CD4-positive, alpha-beta T cell treated with Interleukin-4 for 1 hour (primary cell): Measurements from ENCODE around the gene GPR139.

Source experiments
- DNase-seq, 2 donors: peaks; one replicate each; pipeline ENCODE4 v3.0.0-alpha.2; 2020 to 2022

Gene GPR139

GRCh38 chr16:20073203-20074098 lies at the start of gene GPR139:
GPR139 (minus strand) TSS chr16:20073890; CDS start chr16:20073616, 274 bp downstream.
- DNase-seq = no peak

- DNase-seq = no peak
These were observed 48.3 kb upstream of the GPR139 start for GRCh38 chr16:20122011-20122410.

- no peak for DNase-seq
These were observed 40.7 kb upstream of the GPR139 start for GRCh38 chr16:20114356-20114755.

GRCh38 chr16:20111143-20111542 lies 37.5 kb upstream of the GPR139 start:
- DNase-seq = no peak

GRCh38 chr16:20107083-20107482 lies 33.4 kb upstream of the GPR139 start:
- no peak for DNase-seq

- DNase-seq = no peak
These were observed 31.0 kb upstream of the GPR139 start for GRCh38 chr16:20104563-20105183.

- no peak for DNase-seq
These were observed 28.8 kb upstream of the GPR139 start for GRCh38 chr16:20102521-20102920.

- no peak for DNase-seq
These were observed 28.3 kb upstream of the GPR139 start for GRCh38 chr16:20102021-20102420.

- no peak for DNase-seq
These were observed 25.7 kb upstream of the GPR139 start for GRCh38 chr16:20099375-20099774.

- DNase-seq = no peak
These were observed 20.5 kb upstream of the GPR139 start for GRCh38 chr16:20094157-20094556.

GRCh38 chr16:20089246-20089965 lies 15.7 kb upstream of the GPR139 start:
- no peak for DNase-seq

- DNase-seq = no peak
These were observed 11.0 kb upstream of the GPR139 start for GRCh38 chr16:20084624-20085226.

GRCh38 chr16:20079106-20079505 lies 5.4 kb upstream of the GPR139 start:
- DNase-seq = no peak

GRCh38 chr16:20075243-20075642 lies 1.6 kb upstream of the GPR139 start:
- DNase-seq = no peak

- no peak for DNase-seq
These were observed 655 bp upstream of the GPR139 start for GRCh38 chr16:20074099-20074991.

- no peak for DNase-seq
These were observed 852 bp downstream of the GPR139 start for GRCh38 chr16:20072874-20073202.

GRCh38 chr16:20072146-20072873 lies 1.4 kb downstream of the GPR139 start:
- no peak for DNase-seq

GRCh38 chr16:20064931-20065330 lies 8.8 kb downstream of the GPR139 start:
- no peak for DNase-seq

GRCh38 chr16:20064520-20064919 lies 9.2 kb downstream of the GPR139 start:
- DNase-seq = no peak

GRCh38 chr16:20061132-20061531 lies 12.6 kb downstream of the GPR139 start:
- no peak for DNase-seq

- DNase-seq = no peak
These were observed 17.3 kb downstream of the GPR139 start for GRCh38 chr16:20056436-20056835.

- DNase-seq = no peak
These were observed 20.4 kb downstream of the GPR139 start for GRCh38 chr16:20053336-20053735.
